Activated CD8-positive, alpha-beta T cell treated with anti-CD3 and anti-CD28 coated beads, Interleukin-2, amount 10 ng/mL, durations not matched to agents 7 days and 5 days (primary cell): ENCODE measurements around the gene PLVAP. TPM values are rescaled to one million over a fixed set of nuclear protein-coding genes. Genes with fewer than 3 reads are reported as not detected.

ENCODE experiments used
- ATAC-seq: fragments of 150-1000 bp; cut with Tn5 transposase; one replicate; pipeline ENCODE4 v1.10.0; 2021; ENCODE audit warnings: moderate library complexity
- CTCF ChIA-PET: fragments of 350-600 bp; sonication (Branson Sonifier 250); formaldehyde crosslinking; loops from one replicate; lab custom pipeline; 2021; ENCODE audit warnings: antibody characterized with exemption; lab: Charles Lee
- POLR2A ChIA-PET: fragments of 350-600 bp; sonication (Branson Sonifier 250); formaldehyde crosslinking; loops from one replicate; lab custom pipeline; 2021; ENCODE audit warnings: antibody characterized with exemption; lab: Charles Lee
- DNase-seq: peaks from one replicate; pipeline ENCODE4 v3.0.0-alpha.2; 2020
- H3K27ac Mint-ChIP-seq: one replicate; pipeline ENCODE4 v1.8.0; 2021; ENCODE audit warnings: mild to moderate bottlenecking, mixed read lengths
- H3K27me3 Mint-ChIP-seq: one replicate; pipeline ENCODE4 v1.8.0; 2021; ENCODE audit warnings: low read depth, mixed read lengths
- H3K36me3 Mint-ChIP-seq: one replicate; pipeline ENCODE4 v1.8.0; 2021; ENCODE audit warnings: low read depth, mixed read lengths
- H3K4me1 Mint-ChIP-seq: one replicate; pipeline ENCODE4 v1.8.0; 2021; ENCODE audit warnings: low read depth, mixed read lengths
- H3K4me3 Mint-ChIP-seq: one replicate; pipeline ENCODE4 v1.8.0; 2021; ENCODE audit warnings: mild to moderate bottlenecking, mixed read lengths
- H3K9me3 Mint-ChIP-seq: one replicate; pipeline ENCODE4 v1.8.0; 2022; ENCODE audit warnings: mixed read lengths; ENCODE audit not compliant: insufficient read depth
- total RNA-seq, 2 experiments: library from RNA; stranded (reverse); gene quantifications; one replicate each; pipeline ENCODE4 v1.2.3, GENCODE V29; 2021

Gene PLVAP
- total RNA-seq, 2 experiments from 2014 or later, result 0.11 TPM; not detected in 1

DNA sequence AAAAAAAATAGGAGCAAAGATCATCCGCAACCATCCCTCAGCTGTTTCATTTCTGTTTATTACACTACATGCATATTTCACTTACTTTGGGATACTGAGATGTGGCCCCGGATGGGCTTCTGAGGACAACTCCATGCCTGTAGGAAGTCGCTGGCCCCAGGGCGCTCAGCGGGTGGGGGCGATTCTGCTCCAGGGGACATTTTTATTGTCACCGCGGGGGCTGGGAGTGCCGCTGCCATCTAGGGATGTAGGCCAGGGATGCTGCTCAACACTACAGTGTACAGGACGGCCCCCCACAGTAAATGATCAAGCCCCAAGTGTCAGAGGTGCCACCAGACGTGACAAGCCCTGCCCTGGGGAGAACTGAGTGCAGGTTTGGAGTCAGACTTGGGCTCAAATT is 34.7 kb upstream of the PLVAP start:
- Mint-ChIP-seq H3K36me3 (peaks cover 53% of the 10 kb centered on the region), H3K27me3 (no peaks in the 10 kb centered on the region), H3K4me1 (peaks cover 27% of the 10 kb centered on the region), H3K9me3 (no peaks in the 10 kb centered on the region), H3K27ac (peak overlapping the region; percentile 15), H3K4me3 (no peak overlapping the region)
- DNase-seq, result no peak
- no peak for ATAC-seq
- POLR2A ChIA-PET, result no interaction called here
- CTCF ChIA-PET, result interaction anchor here (1.4 kb wide), 1 partner anchor 36 kb away, joined by 3 read pairs; the partner anchor contains the start of gene TMEM221

DNA sequence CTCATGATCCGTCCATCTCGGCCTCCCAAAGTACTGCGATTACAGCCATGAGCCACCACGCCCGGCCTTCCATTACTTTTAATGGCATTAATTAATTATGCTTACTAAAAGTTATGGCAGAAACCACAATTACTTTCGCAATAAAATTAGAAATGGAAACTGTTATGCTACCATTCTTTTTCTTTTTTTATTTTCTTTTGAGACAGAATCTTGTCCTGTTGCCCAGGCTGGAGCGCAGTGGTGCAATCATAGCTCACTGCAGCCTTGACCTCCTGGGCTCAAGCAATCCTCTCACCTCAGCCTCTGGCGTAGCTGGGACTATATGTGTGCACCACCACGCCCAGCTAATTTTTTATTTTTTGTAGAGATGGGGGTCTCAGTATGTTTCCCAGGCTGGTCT is 32.8 kb upstream of the PLVAP start:
- POLR2A ChIA-PET, result no interaction called here
- H3K36me3 Mint-ChIP-seq, result peaks cover 47% of the 10 kb centered on the region

DNA sequence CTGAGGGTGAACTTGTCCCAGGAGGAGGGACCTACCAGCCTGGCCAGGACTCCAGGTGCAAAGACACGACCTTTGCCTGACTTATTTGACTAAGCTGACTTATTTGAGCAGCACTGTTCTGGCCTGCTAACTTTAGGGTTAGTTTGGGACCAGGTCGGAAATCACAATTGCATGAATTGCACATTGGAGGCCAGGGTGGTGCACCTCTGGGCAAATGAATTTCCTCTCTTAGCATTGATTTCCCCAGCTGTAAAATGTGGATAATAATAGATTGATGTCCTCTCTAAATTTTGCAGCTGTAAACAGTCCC is 29.7 kb upstream of the PLVAP start:
- ATAC-seq, result peak; percentile 3
- Mint-ChIP-seq H3K4me1 (peaks cover 43% of the 10 kb centered on the region), H3K36me3 (peaks cover 44% of the 10 kb centered on the region), H3K27ac (peak overlapping the region; percentile 97), H3K27me3 (no peaks in the 10 kb centered on the region), H3K4me3 (peak overlapping the region; percentile 86), H3K9me3 (no peaks in the 10 kb centered on the region)
- ChIA-PET POLR2A (interaction anchor here (0.6 to 3.1 kb wide), 6 partner anchors 9 to 116 kb away, joined by 3 to 36 read pairs (median 5); partner anchors contain the start of genes CCDC194 and MVB12A), CTCF (interaction anchor here (1.1 to 2.4 kb wide), 4 partner anchors 12 to 89 kb away, joined by 3 to 14 read pairs (median 6); partner anchors contain the start of gene CCDC194)
- DNase-seq, result no peak

More for the DNA sequence above, 32.8 kb upstream of the PLVAP start:
- ATAC-seq (no peak), DNase-seq (no peak)
- Mint-ChIP-seq H3K27me3 (no peaks in the 10 kb centered on the region), H3K4me1 (peaks cover 31% of the 10 kb centered on the region), H3K9me3 (no peaks in the 10 kb centered on the region), H3K4me3 (no peak overlapping the region), H3K27ac (no peak overlapping the region)
- CTCF ChIA-PET, result no interaction called here

DNA sequence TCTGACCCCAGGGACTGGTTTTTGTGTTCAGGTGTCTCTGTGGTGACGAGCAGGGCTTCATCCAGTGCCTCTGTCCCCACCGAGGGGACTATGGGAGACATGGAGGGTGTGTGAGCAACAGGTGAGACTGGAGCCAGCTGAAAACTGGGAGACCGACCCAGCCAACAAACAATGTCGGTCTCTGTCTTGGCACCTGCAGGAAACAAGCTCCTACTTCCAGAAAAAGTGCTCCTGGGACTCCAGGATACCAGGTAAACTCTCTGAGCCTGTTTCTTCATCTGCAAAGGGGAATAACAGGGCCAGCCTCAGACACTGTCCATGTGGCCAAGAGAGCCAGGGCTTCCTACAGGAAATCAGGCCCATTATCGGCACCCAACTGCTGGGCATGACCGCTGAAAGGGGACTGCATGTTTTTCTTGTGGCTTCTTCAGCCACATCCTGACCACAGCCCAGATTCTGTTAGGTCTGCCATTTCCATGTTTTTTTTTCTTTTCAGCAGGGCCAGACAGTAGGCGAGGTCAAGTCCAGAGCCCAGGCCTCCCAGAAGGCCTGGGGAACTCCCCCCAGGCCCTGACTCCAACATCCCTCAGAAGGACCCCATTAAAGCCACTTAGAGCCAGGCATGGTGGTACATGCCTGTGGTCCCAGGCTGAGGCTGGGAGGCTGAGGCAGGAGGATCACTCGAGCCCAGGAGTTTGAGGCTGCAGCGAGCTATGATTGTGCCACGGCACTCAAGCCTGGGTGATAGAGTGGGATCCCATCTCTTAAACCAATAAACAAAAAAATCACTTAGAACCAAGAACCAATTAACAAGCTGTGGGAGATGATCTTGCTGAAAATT is 29.1 kb upstream of the PLVAP start:
- Mint-ChIP-seq H3K9me3 (no peaks in the 10 kb centered on the region), H3K4me3 (peak overlapping the region; percentile 86), H3K4me1 (peaks cover 42% of the 10 kb centered on the region), H3K27ac (peak overlapping the region; percentile 97), H3K36me3 (peaks cover 46% of the 10 kb centered on the region), H3K27me3 (no peaks in the 10 kb centered on the region)
- ChIA-PET CTCF (interaction anchor here (1.0 to 2.4 kb wide), 6 partner anchors 12 to 90 kb away, joined by 3 to 14 read pairs (median 6); partner anchors contain the start of gene CCDC194), POLR2A (interaction anchor here (0.6 to 3.1 kb wide), 13 partner anchors 10 to 441 kb away, joined by 3 to 36 read pairs (median 5); partner anchors contain the start of genes CCDC194, DDA1, JAK3 and MVB12A)
- peak; percentile 20 for ATAC-seq
- peak; percentile 75 for DNase-seq

DNA sequence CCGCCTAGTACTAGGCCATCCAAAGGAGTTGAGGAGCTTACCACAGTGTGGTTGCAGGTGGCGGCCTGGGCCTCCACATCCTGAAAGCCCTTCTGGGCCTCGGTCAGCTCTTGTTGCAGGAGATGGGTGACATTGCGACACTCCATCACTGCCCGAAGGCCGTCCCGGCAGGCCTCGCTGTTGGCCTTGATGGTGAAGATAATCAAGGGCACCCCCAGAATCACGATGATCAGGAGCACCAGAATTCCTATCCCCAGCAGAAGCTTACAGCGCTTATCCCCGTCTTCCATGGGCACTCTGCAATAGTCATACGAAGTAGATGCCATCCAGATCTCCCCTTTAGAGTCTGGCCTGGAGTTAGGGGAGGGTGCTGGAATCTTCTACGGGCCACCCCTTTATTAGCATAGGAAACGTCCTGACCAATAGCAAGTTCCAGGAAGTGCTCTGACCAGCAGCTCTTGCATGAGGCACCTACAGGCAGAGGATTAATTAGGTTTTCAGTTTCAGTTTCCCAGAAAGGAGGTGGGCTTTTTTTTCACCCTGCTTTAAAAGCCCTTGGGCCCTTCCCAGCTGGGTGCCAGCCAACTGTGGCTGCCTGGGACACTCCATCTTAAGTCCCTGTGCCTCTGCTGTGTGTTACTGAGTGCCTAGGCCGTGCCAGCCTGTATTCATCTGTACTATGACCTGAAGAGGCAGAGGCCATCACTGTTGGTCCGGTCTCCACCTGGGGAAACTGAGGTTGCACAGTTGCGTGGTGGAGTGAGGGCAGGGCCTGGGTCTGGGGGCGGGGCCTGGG is 28.3 kb upstream of the PLVAP start, which contains the start of gene BST2:
TSS of gene BST2 (minus strand) at position 381 of the 796 bp plus-strand sequence. CDS start at position 326, 55 bp downstream.
- POLR2A ChIA-PET, result interaction anchor here (0.6 to 3.1 kb wide), 18 partner anchors 11 to 878 kb away, joined by 3 to 36 read pairs (median 4); partner anchors contain the start of genes CCDC194, DDA1, JAK3 and MVB12A
- Mint-ChIP-seq H3K4me1 (peaks cover 42% of the 10 kb centered on the region), H3K27ac (peak within 1 kb of the TSS; percentile 97)

DNA sequence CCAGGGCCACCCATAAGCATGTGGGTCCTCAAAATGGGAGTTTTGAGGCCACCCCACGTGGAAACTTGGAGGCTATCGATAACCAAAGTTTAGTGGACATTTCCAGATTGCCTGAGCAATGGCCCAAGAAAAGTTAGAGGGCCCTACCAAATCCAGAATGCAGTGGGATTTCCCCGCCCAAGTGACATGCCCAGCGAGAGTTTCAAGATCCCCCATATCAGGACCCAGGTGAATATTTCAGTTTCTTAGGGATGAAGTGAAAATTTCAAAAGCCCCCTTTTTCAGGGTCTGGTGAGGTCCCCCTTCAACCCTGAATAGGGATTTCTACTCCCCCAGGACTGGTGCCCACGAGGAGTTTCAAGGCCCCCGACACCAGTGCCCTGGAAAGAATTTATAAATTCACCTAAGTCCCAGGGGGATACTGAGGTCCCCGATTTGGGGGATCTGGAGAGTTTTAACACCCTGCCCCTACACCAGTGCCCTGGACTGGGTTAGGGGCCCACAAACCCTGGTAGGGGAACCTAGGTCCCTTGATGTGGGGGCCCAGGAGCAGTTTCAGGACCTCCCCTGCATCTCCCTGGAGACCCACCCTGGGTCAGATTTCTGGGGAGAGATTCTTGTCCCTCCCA is 27.6 kb upstream of the PLVAP start:
- DNase-seq, result peak; percentile 31

More for the DNA sequence above, 28.3 kb upstream of the PLVAP start, which contains the start of gene BST2:
- DNase-seq (peak; percentile 78), ATAC-seq (peak; percentile 82)
- Mint-ChIP-seq H3K4me3 (peak within 1 kb of the TSS; percentile 86), H3K9me3 (no peaks in the 10 kb centered on the region), H3K27me3 (no peaks in the 10 kb centered on the region), H3K36me3 (peaks cover 50% of the 10 kb centered on the region)
- CTCF ChIA-PET, result interaction anchor here (0.9 to 2.4 kb wide), 8 partner anchors 11 to 113 kb away, joined by 3 to 14 read pairs (median 4); partner anchors contain the start of genes CCDC194 and TMEM221

DNA sequence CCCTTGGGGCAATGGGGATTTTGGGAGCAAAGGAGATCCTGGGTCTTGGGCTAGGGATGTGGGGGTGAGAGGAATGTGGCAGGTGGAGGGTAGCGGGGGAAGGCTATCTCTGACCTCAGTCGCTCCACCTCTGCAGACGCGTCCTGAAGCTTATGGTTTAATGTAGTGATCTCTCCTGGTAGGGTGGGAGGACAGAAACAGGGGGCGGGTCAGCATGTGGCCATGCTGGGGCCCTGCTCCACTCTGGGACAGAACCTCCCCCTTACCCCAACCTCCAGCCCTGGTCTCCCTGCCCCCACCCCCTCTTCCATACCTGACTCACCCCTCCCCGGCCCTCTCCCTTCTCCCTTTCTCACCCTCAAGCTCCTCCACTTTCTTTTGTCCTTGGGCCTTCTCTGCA is 26.9 kb upstream of the PLVAP start:
- H3K4me3 Mint-ChIP-seq, result peak overlapping the region; percentile 86

More for the DNA sequence above, 27.6 kb upstream of the PLVAP start:
- ChIA-PET CTCF (interaction anchor here (0.9 to 2.4 kb wide), 8 partner anchors 10 to 112 kb away, joined by 3 to 14 read pairs (median 4); partner anchors contain the start of genes CCDC194 and TMEM221), POLR2A (interaction anchor here (0.6 to 3.1 kb wide), 15 partner anchors 10 to 877 kb away, joined by 3 to 36 read pairs (median 5); partner anchors contain the start of genes CCDC194, DDA1, JAK3 and MVB12A)
- H3K4me3 Mint-ChIP-seq, result peak overlapping the region; percentile 86
- H3K9me3 Mint-ChIP-seq, result no peaks in the 10 kb centered on the region
- H3K27me3 Mint-ChIP-seq, result no peaks in the 10 kb centered on the region
- H3K36me3 Mint-ChIP-seq, result peaks cover 47% of the 10 kb centered on the region
- peaks cover 42% of the 10 kb centered on the region for H3K4me1 Mint-ChIP-seq
- ATAC-seq, result no peak
- H3K27ac Mint-ChIP-seq, result peak overlapping the region; percentile 97

DNA sequence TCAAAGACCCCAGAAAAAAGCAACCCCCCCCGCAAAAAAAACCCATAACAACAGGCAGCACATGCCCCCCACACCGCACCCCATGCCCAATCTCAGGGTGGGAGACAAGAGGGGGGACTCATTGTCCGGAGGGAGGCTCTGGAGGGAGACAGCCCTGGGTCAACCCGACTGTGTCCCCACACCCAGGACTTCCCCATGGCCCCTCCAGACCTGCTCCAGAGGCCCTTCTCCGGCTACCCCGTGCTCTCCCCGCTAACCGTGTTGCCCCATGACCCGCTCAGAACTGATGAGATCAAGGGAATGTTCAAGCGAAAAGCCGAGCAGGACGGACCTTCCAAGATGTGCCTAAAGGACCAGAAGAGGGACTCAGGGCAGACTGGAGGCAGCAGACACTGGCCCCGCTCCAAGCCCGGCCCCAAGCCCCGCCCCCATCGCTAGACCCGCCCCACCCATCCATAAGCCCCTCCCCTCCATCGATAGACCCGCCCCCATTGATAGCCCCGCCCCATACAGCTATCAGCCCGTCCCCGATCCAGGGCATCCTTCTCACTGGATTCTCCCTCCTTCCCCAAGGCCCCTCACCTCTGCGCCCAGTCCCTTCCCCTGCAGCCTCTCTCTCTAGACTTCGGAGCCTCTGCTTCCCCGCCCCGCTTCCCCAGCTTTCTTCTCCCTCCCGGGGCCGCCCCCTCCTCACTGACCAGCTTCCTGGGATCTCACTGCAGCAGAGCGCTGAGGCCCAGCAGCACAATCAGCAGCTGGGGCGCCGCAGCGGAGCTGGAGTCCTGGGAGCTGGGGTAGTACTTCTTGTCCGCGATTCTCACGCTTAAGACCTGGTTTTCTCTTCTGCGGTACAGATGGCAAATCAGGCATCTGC is 26.1 kb upstream of the PLVAP start:
- POLR2A ChIA-PET, result interaction anchor here (0.7 to 1.5 kb wide), 3 partner anchors 11 to 122 kb away, joined by 3 to 6 read pairs (median 3); partner anchors contain the start of genes ANKLE1 and MVB12A
- H3K4me1 Mint-ChIP-seq, result peaks cover 42% of the 10 kb centered on the region

More for the DNA sequence above, 26.9 kb upstream of the PLVAP start:
- Mint-ChIP-seq H3K27ac (peak overlapping the region; percentile 97), H3K9me3 (no peaks in the 10 kb centered on the region), H3K27me3 (no peaks in the 10 kb centered on the region), H3K36me3 (peaks cover 46% of the 10 kb centered on the region), H3K4me1 (peaks cover 42% of the 10 kb centered on the region)
- DNase-seq, result peak; percentile 38
- no peak for ATAC-seq
- ChIA-PET POLR2A (no interaction called here), CTCF (interaction anchor here (1.0 to 1.2 kb wide), 3 partner anchors 14 to 62 kb away, joined by 3 to 5 read pairs (median 3); no protein-coding TSS in a partner anchor)

DNA sequence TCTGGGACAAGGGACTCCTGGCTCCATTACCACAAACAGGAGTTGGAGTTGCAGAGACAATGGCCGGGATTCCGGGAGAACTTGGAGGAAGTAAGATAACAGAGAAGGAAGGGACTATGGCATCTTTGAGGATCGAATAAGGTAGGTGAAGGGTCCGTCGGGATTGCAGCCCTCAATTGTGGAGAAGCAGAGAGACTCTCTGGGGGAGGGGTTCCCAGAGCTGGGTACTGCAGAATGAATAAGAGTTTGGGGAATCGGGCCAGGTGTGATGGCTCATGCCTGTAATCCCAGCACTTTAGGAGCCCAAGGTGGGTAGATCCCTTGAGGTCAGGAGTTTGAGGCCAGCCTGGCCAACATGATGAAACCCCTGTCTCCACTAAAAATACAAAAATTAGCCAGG is 24.5 kb upstream of the PLVAP start:
- ATAC-seq, result no peak
- H3K4me3 Mint-ChIP-seq, result no peak overlapping the region
- peaks cover 31% of the 10 kb centered on the region for H3K4me1 Mint-ChIP-seq
- peaks cover 46% of the 10 kb centered on the region for H3K36me3 Mint-ChIP-seq
- no peaks in the 10 kb centered on the region for H3K9me3 Mint-ChIP-seq
- peak overlapping the region; percentile 15 for H3K27ac Mint-ChIP-seq
- POLR2A ChIA-PET, result interaction anchor here (0.6 to 1.5 kb wide), 2 partner anchors 10 to 40 kb away, joined by 3 read pairs; no protein-coding TSS in a partner anchor
- DNase-seq, result no peak
- CTCF ChIA-PET, result no interaction called here
- no peaks in the 10 kb centered on the region for H3K27me3 Mint-ChIP-seq

More for the DNA sequence above, 26.1 kb upstream of the PLVAP start:
- DNase-seq (peak; percentile 60), ATAC-seq (no peak)
- Mint-ChIP-seq H3K4me3 (peak overlapping the region; percentile 86), H3K27ac (peak overlapping the region; percentile 97), H3K36me3 (peaks cover 50% of the 10 kb centered on the region), H3K9me3 (no peaks in the 10 kb centered on the region), H3K27me3 (no peaks in the 10 kb centered on the region)
- CTCF ChIA-PET, result interaction anchor here (1.2 kb wide), 2 partner anchors 14 to 63 kb away, joined by 3 to 5 read pairs; no protein-coding TSS in a partner anchor
